GM21786 (cell line): ENCODE results near the gene POMT1.

Experiments used
- ATAC-seq: cut with Tn5 transposase; IDR thresholded peaks from one replicate; pipeline ENCODE4 v1.9.1; 2021; ENCODE audit not compliant: unreplicated experiment

POMT1 gene

DNA sequence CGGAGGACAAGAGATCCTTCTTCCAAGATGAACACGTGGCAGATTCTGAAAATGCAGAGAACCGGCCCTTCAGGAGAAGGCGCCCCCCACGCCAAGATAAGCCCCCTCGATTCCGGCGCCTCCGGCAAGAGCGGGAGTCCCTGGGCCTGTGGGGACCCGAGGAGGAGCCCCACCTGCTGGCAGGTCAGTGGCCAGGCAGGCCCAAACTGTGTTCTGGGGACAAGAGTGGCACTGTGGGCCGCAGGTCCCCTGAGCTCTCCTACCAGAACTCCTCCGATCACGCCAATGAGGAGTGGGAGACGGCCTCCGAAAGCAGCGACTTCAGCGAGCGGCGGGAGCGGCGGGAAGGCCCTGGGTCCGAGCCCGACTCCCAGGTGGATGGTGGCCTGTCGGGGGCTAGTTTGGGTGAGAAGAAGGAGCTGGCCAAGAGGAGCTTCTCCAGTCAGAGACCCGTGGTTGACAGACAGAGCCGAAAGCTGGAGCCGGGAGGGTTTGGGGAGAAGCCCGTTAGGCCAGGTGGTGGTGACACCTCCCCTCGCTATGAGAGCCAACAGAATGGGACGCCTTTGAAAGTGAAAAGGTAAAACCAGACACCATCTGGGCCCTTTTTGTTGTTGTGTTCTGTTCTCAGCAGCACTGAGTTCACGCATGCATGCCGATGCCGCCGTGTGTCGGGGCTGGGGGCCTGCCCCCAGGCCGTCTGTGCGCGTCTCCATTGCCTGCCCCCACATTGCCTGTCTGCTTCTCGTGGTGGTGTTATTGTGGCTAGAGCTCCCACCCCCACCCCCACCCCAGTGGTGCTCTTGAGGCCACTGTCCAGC is 26.6 kb upstream of the POMT1 start:
- ATAC-seq = no peak

DNA sequence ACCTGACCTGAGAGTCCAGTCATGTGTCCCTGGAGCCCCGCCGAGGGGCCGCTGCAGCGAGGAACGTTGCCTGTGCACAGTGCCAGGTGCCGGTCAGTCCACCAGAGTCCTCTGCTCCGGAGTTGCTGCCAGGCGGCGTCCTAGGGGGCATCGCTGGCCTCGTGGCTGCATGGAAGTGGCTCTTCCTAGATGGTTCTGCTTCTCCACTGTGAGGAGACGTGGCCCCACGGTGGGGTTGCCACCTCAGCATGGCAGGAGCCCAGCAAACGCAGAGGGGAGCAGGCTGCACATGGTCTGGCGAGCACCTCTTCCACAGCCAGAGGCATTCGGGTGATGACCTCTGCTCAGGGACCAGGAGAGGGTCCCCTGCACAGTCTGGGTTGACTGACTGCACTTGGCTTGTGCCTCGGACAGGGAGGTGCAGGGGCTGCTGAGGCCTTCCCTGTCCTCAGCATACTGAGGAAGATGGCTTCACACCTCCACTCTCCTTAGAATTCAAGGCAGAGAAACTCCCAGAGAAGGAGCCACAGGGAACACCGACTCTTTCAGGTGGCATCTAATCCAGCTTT is 25.9 kb upstream of the POMT1 start:
- ATAC-seq = no peak

DNA sequence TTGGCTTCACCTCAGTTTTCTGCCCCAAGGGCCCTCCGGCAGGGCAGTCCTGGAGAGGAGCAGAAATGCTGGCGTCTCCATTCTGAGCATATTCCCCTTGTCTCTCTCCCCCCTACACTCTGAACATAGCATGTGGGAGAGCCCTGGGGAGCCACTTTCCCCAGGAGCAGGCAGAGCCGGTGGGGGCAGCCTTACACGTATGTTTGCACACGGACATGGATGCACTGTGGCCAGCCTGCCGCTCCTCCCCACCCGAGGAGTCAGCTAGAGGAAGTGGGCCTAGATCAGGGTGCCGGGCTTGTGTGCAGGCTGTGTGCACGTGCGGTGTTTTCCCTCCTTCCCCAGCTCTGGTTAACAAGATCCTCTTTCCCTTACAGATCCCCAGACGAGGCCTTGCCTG is 25.4 kb upstream of the POMT1 start:
- no peak for ATAC-seq

DNA sequence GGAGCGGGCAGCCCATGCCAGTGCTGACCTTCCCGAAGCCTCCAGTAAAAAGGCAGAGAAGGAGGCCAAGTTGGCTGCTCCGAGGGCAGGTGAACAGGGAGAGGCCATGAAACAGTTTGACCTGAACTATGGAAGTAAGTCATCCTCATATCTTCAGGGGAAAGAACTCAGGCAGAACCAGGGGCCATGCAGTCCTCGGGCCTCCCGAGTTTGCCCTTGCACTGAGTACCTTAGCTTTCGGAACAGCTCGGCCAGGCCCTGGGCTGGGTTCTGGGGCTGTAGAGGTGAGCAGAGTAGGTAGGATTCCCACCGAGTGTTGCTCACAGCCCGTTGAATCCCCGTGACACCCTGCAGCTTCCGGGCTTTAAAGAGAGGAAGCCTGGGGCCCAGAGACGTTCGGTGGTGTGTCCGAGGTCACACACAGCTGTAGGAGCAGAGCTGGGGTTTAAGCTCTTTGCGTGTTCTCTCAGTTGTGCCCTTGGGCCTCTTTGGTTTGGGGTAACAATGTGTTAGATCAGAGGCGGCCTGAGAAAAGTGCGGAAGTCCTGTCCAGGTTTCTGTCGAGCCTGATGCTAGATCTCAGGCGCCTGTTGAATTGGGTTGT is 24.8 kb upstream of the POMT1 start:
- no peak for ATAC-seq

DNA sequence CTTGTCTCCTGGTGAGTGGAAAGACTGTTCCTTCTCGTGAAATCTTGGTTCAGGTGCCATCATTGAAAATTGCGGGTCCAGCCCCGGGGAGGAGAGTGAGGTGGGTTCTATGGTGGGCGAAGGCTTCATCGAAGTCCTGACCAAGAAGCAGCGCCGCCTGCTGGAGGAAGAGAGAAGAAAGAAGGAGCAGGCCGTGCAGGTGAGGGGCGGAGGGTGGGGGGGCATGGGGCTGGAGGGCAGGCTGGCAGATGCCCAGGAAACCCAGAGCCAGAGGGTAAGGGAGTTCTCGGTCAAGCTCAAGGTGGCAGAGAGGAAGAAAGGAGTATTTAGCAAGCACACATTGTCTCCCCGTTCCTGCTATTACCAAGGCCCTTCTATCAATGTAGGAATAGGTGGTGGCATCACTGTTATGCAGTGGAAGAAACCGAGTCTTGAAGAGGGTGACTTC is 24.3 kb upstream of the POMT1 start:
- ATAC-seq = no peak

DNA sequence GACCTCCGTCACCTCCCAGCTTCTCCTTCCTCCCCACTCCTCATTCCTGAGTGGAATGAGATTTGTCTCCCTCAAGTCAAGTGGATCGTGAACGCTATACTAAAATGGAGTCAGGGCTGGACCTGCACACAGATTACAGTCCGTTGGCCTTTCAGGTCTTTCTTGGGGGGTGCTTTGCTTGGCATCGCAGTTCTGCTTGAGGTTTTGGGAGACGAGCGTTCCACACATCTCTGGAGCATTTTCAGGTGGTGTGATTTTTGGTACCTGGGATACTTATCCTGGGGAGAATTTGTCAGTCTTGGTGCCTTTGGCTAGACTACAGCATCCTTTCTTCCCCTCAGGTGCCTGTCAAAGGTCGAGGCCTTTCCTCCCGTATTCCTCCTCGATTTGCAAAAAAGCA is 23.8 kb upstream of the POMT1 start:
- no peak for ATAC-seq

DNA sequence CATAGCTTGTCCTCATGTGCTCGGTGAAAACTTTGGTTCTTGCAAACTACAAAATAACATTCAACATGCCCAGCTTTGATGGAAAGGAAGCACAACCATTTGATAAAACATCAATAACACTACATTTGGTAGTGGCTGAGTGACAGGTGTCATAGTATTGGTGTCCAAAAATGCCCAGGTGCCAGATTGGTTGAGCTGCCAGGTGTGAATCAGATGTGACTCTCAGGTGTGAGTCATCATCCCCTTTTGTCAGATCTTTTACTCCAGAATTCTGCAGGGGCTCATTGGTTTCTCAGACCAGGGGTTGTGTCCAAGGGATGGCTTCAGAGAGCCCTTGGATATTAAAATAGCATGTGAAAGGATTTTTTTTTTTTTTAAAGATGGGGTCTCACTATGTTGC is 22.5 kb upstream of the POMT1 start:
- ATAC-seq = no peak

DNA sequence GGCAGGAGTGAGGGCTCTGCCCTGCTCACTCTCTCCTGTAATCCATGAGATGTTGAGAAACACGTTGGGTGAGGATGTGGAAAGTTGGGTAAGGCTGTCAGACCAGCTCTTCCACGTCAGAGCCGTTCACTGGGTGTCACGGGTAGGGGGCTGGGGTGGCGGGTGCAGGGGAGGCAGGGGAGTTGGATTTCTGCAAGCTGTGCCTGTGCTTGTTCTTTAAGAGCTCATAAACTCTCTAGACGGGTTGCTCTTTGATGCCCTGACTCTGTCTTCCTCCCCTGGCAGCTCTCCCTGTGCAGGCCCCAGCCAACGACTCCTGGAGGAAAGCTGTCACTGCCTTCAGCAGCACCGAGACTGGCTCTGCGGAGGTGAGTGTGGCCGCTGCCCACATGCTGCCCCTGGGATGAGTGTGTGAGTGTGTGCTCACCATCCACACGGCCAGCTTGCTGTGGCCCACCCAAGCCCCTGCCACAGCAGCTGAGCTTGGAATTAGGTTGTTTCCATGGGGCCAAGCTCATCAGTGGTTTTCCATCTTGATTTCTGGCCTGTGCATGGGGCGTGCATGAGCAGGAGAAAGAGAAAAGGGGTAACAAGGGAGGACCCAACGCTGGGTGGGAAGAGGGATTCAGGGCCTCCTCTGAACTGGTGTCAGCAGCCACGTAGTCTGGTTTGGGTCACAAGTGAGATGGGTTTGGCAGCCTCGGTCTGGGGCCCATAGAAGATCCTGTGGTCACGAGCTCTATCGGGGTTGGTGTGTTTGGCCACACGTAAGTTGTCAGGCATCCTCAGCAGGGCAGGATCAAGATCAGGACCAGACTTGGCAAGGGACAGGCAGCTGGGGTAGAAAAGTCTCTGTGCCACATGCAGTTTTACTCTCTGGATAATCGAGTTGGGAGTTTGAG is 21.0 kb upstream of the POMT1 start:
- no peak for ATAC-seq

DNA sequence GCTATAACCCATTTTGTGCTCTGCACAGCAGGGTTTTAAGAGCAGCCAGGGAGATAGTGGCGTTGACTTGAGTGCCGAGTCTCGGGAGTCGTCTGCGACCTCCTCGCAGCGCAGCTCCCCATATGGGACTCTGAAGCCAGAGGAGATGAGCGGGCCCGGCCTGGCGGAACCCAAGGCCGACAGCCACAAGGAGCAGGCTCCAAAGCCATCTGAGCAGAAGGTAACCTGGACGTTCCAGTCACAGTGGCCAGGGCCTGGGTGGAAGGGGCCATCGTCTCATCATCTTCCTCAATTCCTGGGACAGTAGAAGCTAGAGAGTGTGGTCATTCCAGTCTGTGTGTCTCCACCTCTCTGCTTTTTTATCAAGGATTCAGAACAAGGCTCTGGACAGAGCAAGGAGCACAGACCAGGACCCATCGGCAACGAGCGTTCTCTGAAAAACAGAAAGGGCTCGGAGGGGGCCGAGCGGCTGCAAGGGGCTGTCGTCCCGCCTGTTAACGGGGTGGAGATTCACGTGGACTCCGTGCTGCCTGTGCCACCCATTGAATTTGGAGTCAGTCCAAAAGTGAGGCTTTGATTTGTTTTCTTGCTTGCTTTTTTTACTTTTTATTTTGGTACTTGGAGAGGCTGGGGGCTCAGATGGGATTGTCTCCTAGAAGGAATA is 20.2 kb upstream of the POMT1 start:
- no peak for ATAC-seq

DNA sequence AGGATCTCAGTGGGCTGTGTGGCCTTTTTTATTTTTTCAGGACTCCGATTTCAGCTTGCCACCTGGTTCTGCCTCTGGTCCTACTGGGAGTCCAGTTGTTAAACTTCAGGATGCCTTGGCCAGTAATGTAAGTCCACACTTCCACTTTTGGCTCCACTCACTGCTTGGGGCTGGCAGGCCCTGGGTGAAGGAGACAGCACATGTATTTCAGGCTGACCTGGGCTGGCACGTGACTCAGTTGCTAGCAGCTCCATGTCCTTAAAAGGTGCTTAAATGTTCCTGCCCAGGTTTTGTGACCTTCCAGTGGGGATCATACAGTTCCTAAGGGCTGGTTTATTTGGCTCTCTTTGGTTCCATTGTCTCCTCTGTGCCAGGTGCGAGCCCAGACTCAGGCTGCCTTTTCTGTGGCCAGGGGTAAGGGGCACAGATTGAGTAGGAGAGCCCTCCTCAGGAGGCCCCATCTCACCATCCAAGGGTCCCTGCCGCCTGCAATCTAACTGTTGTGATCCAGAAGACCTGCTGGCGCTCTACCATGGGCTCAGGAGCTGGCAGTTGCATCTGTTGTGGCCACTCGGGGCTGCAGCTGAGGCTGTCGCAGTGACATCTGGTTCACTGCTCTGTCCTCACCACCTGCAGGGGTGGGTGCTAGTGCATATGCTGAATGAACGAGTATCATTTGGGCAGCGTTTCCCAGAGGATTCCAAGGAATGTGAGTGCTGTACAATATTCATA is 19.2 kb upstream of the POMT1 start:
- ATAC-seq = no peak

DNA sequence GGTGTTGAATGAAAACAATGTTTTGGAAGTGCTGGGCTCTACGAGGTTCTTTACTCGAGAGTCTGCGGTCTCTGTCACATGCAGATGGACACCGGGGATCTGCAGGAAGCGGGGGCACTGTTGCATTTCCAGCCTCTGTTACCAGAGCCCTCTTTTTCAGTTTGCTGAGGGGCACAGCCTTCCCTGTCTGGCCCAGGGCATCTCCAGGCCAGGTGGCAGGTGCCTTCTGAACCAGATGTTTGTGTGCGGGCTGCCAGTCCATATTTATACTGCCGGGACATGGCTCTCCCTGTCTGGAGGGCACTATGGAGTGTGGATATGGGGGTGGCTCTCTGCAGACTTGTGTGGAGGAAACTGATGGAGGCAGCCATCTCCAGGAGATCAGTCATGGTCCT is 18.7 kb upstream of the POMT1 start:
- ATAC-seq = no peak

DNA sequence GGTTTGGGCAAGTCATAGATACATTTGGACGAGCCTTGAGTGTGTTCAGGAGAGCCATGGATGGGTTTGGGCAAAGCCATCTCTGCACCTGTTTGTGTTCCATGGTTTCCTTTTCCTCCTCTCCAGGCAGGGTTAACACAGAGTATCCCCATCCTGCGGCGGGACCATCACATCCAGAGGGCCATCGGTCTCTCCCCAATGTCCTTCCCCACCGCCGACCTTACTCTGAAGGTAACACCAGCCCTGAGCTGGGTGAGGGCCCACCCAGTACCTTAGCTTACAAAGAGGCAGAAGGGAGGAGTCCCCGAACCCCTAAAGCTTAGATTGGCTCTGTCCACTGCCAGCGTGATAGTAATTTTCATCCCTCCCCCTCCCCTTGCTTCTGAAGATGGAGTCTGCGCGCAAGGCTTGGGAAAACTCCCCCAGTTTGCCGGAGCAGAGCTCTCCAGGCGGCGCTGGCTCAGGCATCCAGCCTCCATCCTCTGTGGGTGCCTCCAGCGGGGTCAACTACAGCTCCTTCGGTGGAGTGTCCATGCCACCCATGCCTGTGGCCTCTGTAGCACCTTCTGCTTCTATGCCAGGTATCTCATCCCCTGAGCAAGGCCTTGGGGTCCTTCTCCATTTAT is 18.0 kb upstream of the POMT1 start:
- no peak for ATAC-seq

DNA sequence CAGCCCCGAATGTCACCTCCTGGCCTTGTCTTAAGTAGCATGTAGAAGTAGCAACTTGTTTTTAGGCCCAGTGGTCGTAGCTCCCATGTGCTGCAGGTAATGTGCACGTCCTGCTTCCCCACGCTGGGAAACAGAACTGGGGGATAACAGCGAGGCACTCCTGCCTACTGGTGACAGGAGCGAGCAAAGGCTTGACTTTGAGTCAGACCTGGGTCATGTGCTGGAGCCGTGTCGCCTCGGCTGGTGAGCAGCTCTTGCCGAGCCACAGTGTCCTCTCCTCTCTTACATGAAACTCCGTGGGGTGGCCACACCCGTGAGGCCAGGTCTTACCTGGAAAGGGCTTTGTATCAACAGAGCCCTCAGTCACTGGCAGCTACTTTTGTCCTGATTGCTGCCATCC is 17.5 kb upstream of the POMT1 start:
- no peak for ATAC-seq

DNA sequence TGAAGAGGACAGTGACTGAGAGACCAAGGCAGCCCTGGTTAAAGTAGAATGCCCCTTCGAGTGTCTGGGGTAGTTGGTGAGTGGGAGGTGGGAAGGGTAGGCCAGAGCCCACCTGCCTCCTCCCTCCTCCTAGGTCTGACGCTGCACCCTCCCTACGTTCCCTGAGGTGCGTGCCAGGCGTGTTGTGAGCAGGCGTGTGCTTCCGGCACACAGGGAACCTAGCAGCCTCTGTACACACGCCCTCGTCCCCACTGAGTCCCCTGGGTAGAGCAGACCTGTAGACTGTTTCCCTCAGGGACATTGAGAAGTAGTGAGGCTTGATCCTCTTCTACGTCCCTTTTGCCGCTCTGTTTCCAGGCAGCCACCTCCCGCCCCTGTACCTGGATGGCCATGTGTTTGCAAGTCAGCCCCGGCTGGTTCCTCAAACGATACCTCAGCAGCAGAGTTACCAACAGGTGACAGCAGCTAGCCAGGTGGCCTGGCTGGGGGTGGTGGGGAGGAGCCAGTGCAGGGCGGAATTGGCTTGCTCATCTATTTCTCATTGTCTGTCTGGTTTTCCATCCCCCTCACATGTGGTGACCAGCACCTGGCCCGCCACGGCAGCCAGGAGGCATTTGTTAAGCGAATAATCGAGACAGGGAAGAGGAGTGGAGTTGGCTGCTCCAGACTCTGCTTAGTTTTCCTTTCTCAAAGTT is 16.8 kb upstream of the POMT1 start:
- ATAC-seq = no peak

DNA sequence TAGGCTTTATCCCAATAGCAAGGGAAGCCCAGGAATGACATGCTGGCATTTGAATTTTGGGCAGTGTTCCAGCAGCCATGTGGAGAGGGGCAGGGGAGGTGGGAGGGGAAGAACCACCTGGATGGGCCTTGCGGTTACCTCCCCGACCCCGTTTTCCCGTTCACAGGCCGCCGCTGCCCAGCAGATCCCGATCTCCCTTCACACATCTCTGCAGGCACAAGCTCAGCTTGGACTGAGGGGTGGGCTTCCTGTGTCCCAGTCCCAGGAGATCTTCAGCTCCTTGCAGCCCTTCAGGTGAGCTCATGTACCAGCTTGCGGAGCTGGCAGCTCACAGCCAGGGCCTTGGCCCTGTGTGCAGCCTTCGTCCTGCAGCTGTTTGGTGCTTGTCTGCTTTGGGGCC is 15.7 kb upstream of the POMT1 start:
- no peak for ATAC-seq

DNA sequence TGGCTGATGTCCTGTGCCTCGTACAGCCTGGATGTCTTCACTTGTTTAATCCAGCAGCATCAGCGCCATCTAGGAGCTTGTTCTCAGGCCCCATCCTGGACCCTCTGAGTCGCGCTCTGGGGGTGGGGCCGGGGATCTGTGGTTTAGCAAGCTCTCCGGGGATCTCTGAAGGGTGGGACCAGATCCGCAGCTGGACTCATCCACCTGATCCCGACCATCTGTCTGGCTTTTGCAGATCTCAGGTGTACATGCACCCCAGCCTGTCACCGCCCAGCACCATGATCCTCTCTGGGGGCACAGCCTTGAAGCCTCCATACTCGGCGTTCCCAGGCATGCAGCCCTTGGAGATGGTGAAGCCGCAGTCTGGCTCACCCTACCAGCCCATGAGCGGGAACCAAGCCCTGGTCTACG is 15.1 kb upstream of the POMT1 start:
- ATAC-seq = no peak

DNA sequence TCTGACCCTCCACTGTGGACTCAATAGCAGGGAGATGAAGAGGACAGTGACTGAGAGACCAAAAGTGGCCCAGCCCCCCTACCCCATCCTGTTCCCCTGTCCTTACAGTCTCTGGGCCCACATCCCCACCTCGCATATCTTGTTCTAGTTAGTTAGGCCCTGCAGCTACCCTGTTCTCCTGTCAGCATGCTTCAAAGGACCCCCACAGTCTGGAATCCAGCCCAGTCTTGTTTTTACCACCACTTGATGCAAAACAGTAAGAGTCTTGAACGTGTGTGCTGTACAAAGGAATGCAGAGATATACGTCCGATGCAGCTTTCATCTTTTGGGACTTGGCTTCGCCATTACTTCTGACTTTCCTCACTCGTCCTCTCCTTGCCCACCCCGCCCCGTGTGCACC is 12.2 kb upstream of the POMT1 start:
- no peak for ATAC-seq

DNA sequence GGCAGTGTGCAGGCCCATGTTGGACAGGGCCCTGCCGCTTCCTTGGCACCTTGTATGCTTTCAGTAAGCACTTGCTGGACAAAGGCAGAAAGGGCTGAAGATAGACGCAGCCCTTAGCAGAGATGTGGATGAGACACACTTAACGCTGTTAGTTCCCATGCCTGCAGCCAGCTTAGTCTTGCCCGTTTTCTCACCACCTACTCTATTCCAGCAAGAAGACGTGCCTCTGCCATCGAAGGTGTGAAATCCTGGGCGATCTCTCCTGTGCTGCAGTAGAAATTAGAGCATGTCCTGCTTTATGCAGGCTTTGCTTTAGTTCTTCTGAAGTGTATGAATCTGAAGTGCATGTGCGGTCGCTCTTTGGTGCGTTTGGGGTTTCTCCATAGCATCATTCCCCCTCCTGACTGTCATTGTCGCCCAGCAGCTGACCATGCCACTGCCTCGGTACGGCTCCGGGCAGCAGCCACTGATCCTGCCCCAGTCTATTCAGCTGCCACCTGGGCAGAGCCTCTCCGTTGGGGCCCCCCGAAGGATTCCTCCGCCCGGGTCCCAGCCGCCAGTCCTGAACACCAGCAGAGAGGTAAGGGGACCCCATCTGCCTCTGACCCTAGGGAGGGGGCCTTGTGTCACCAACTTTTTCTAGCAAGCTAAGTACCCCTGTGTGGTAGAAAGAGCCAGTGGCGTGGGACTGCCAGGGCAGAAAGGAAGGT is 11.6 kb upstream of the POMT1 start:
- ATAC-seq = no peak

DNA sequence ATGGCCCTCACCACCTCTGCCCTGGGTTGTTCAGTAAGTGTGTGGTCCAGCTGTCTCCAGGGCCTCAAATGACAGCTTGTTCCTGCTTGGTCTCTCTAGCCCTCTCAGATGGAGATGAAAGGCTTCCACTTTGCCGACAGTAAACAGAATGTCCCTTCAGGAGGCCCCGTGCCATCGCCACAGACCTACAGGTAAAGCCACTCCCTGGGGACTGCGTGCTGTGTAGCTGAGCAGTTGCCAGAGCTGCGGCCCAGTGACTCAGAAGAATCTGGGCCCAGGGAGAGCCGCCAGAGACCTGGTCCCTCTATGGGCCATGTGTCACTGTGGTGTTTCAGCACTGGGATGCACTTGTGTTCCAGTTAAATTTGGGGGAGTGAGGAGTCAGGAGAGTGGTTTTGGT is 10.6 kb upstream of the POMT1 start:
- no peak for ATAC-seq
